ENCODE measurements around the gene HOXC13.

The HOXC13 gene

GRCh38 chr12:53944907-53945847, 6.5 kb downstream of the HOXC13 start:
- Histone ChIP-seq H3K4me3 (no peak overlapping the region), H3K9me3 (no peaks in the 10 kb centered on the region), H3K27me3 (ENCODE audit: low read depth) (no peaks in the 10 kb centered on the region), H3K4me1 (peaks cover 14% of the 10 kb centered on the region), H3K36me3 (replicated peaks) (no peaks in the 10 kb centered on the region; the same call in 1 of the 2 replicates)
- in situ Hi-C loops (cut with MboI; ENCODE audit: low sequenced_read_pairs) = no loop called here
- no peak for DNase-seq (ENCODE audit: low spot score in 2 of 2)

GRCh38 chr12:53947743-53948142, 9.1 kb downstream of the HOXC13 start:
- in situ Hi-C loops (cut with MboI; ENCODE audit: low sequenced_read_pairs) = no loop called here
- Histone ChIP-seq H3K27me3 (ENCODE audit: low read depth) (no peaks in the 10 kb centered on the region), H3K36me3 (replicated peaks) (no peaks in the 10 kb centered on the region; the same call in 1 of the 2 replicates)

GRCh38 chr12:53948650-53949593, 10.3 kb downstream of the HOXC13 start:
- Histone ChIP-seq H3K36me3 (replicated peaks) (no peaks in the 10 kb centered on the region; the same call in 1 of the 2 replicates), H3K4me3 (no peak overlapping the region), H3K4me1 (peaks cover 8% of the 10 kb centered on the region), H3K27me3 (ENCODE audit: low read depth) (no peaks in the 10 kb centered on the region), H3K9me3 (no peaks in the 10 kb centered on the region)
- no peak for DNase-seq (ENCODE audit: low spot score in 2 of 2)
- in situ Hi-C loops (cut with MboI; ENCODE audit: low sequenced_read_pairs) = no loop called here

More at GRCh38 chr12:53947743-53948142, 9.1 kb downstream of the HOXC13 start:
- no peak overlapping the region for H3K4me3 ChIP-seq
- no peak for DNase-seq (ENCODE audit: low spot score in 2 of 2)
- H3K9me3 ChIP-seq = no peaks in the 10 kb centered on the region
- peaks cover 3% of the 10 kb centered on the region; the same call in 1 of the 2 replicates for H3K4me1 ChIP-seq

GRCh38 chr12:53949631-53950436, 11.2 kb downstream of the HOXC13 start:
- DNase-seq (ENCODE audit: low spot score in 2 of 2) = no peak
- no peaks in the 10 kb centered on the region for H3K9me3 ChIP-seq
- no peak overlapping the region for H3K4me3 ChIP-seq
- H3K4me1 ChIP-seq = peaks cover 8% of the 10 kb centered on the region
- no peaks in the 10 kb centered on the region for H3K27me3 ChIP-seq (ENCODE audit: low read depth)
- in situ Hi-C loops (cut with MboI; ENCODE audit: low sequenced_read_pairs) = no loop called here
- H3K36me3 ChIP-seq (replicated peaks) = no peaks in the 10 kb centered on the region; the same call in 1 of the 2 replicates

- H3K36me3 ChIP-seq (replicated peaks) = no peaks in the 10 kb centered on the region; the same call in 1 of the 2 replicates
- H3K4me1 ChIP-seq = peaks cover 8% of the 10 kb centered on the region
- peaks cover under 1% of the 10 kb centered on the region; the same call in 1 of the 2 replicates for H3K27me3 ChIP-seq (ENCODE audit: low read depth)
- H3K4me3 ChIP-seq = no peak overlapping the region
- H3K9me3 ChIP-seq = no peaks in the 10 kb centered on the region
- in situ Hi-C loops (cut with MboI; ENCODE audit: low sequenced_read_pairs) = no loop called here
- DNase-seq (ENCODE audit: low spot score in 2 of 2) = no peak
These were observed 11.8 kb downstream of the HOXC13 start for GRCh38 chr12:53950437-53950773.

GRCh38 chr12:53950789-53951576, 12.4 kb downstream of the HOXC13 start:
- H3K4me1 ChIP-seq = peaks cover 8% of the 10 kb centered on the region
- in situ Hi-C loops (cut with MboI; ENCODE audit: low sequenced_read_pairs) = no loop called here
- no peaks in the 10 kb centered on the region for H3K9me3 ChIP-seq
- no peak for DNase-seq (ENCODE audit: low spot score in 2 of 2)
- H3K27me3 ChIP-seq (ENCODE audit: low read depth) = peaks cover 6% of the 10 kb centered on the region
- H3K4me3 ChIP-seq = no peak overlapping the region
- no peaks in the 10 kb centered on the region; the same call in 1 of the 2 replicates for H3K36me3 ChIP-seq (replicated peaks)

GRCh38 chr12:53951577-53952334, 13.1 kb downstream of the HOXC13 start:
- DNase-seq (ENCODE audit: low spot score in 2 of 2) = no peak
- H3K4me1 ChIP-seq = peaks cover 8% of the 10 kb centered on the region
- in situ Hi-C loops (cut with MboI; ENCODE audit: low sequenced_read_pairs) = no loop called here
- peaks cover 12% of the 10 kb centered on the region for H3K27me3 ChIP-seq (ENCODE audit: low read depth)
- no peaks in the 10 kb centered on the region for H3K36me3 ChIP-seq (replicated peaks)
- H3K4me3 ChIP-seq = no peak overlapping the region
- H3K9me3 ChIP-seq = no peaks in the 10 kb centered on the region

GRCh38 chr12:53952335-53952694, 13.7 kb downstream of the HOXC13 start:
- H3K36me3 ChIP-seq (replicated peaks) = no peaks in the 10 kb centered on the region
- peaks cover 17% of the 10 kb centered on the region for H3K27me3 ChIP-seq (ENCODE audit: low read depth)
- in situ Hi-C loops (cut with MboI; ENCODE audit: low sequenced_read_pairs) = no loop called here
- no peak for DNase-seq (ENCODE audit: low spot score in 2 of 2)
- no peak overlapping the region for H3K4me3 ChIP-seq
- peaks cover 8% of the 10 kb centered on the region for H3K4me1 ChIP-seq
- no peaks in the 10 kb centered on the region for H3K9me3 ChIP-seq

- H3K4me3 ChIP-seq = no peak overlapping the region
- H3K9me3 ChIP-seq = no peaks in the 10 kb centered on the region
- peaks cover 8% of the 10 kb centered on the region for H3K4me1 ChIP-seq
- H3K27me3 ChIP-seq (ENCODE audit: low read depth) = peaks cover 17% of the 10 kb centered on the region
- in situ Hi-C loops (cut with MboI; ENCODE audit: low sequenced_read_pairs) = no loop called here
- peak; percentile 21 to 76 for DNase-seq (ENCODE audit: low spot score in 2 of 2)
- no peaks in the 10 kb centered on the region for H3K36me3 ChIP-seq (replicated peaks)
These were observed 14.5 kb downstream of the HOXC13 start for GRCh38 chr12:53952871-53953734.

- Histone ChIP-seq H3K36me3 (replicated peaks) (no peaks in the 10 kb centered on the region), H3K27me3 (ENCODE audit: low read depth) (peaks cover 19% of the 10 kb centered on the region)
- in situ Hi-C loops (cut with MboI; ENCODE audit: low sequenced_read_pairs) = no loop called here
These were observed 15.4 kb downstream of the HOXC13 start for GRCh38 chr12:53953831-53954693.

GRCh38 chr12:53954694-53955035, 16.0 kb downstream of the HOXC13 start, which contains the start of gene HOXC12:
HOXC12 (plus strand) TSS chr12:53954903; CDS start chr12:53954930, 27 bp downstream.
- Histone ChIP-seq H3K4me1 (peaks cover 8% of the 10 kb centered on the region), H3K9me3 (no peaks in the 10 kb centered on the region), H3K27me3 (ENCODE audit: low read depth) (peaks cover 19% of the 10 kb centered on the region), H3K36me3 (replicated peaks) (no peaks in the 10 kb centered on the region), H3K4me3 (no peak within 1 kb of the TSS)
- in situ Hi-C loops (cut with MboI; ENCODE audit: low sequenced_read_pairs) = no loop called here
- DNase-seq (ENCODE audit: low spot score in 2 of 2) = no peak

More at GRCh38 chr12:53953831-53954693, 15.4 kb downstream of the HOXC13 start:
- no peak for DNase-seq (ENCODE audit: low spot score in 2 of 2)
- H3K4me1 ChIP-seq = peaks cover 8% of the 10 kb centered on the region
- H3K4me3 ChIP-seq = no peak overlapping the region
- no peaks in the 10 kb centered on the region for H3K9me3 ChIP-seq

Data from HAP-1 (cell line).